Right atrium auricular region (tissue), 2 donors: Measurements from ENCODE around the gene OR3A3. TPM values are rescaled to one million over a fixed set of nuclear protein-coding genes. Genes with fewer than 3 reads are reported as not detected.
"Not testable (repeated sequence)": the region's sequence is repeated elsewhere in the genome, so short reads cannot be mapped to it uniquely, and the experiment has no call there.

Experiments used
- DNase-seq: peaks from one replicate; pipeline ENCODE4 v3.0.0-alpha.2; 2019; ENCODE audit warnings: low spot score
- H3K27ac ChIP-seq, 2 donors: fragments of 200-600 bp; sonication (generic); 1 replicate in 1 of 2; 2 replicates in 1 of 2; pipeline ENCODE4 v1.5.1; 2016 to 2019
- H3K27me3 ChIP-seq, 2 donors: fragments of 200-600 bp; sonication (generic); one replicate each; pipeline versions ENCODE4 v1.5.1 to v1.6.0; 2017 to 2019
- H3K36me3 ChIP-seq: fragments of 200-600 bp; sonication (generic); one replicate; pipeline ENCODE4 v1.5.1; 2016
- H3K4me1 ChIP-seq, 2 donors: fragments of 200-600 bp; sonication (generic); one replicate each; pipeline versions ENCODE4 v1.5.1 to v1.6.0; 2017 to 2019
- H3K4me3 ChIP-seq, 2 donors: fragments of 200-600 bp; sonication (generic); 1 replicate in 1 of 2; 2 replicates in 1 of 2; pipeline ENCODE4 v1.5.1; 2017 to 2019; ENCODE audit warnings: mild to moderate bottlenecking in 1 of 2, moderate library complexity in 1 of 2
- H3K9me3 ChIP-seq, 2 donors: fragments of 200-600 bp; sonication (generic); one replicate each; pipeline ENCODE4 v1.5.1; 2019
- CTCF ChIP-seq, 2 donors: fragments of 200-600 bp; sonication (generic); IDR thresholded peaks; one replicate each; pipeline ENCODE4 v1.5.1; 2019; ENCODE audit warnings: antibody characterized with exemption in 2 of 2
- total RNA-seq, 2 donors: library from RNA; depleted of rRNA; stranded (reverse); fragments of >200 nt; gene quantifications; one replicate each; pipeline ENCODE4 v1.1.0, GENCODE V29; 2016

OR3A3 gene
- total RNA-seq, result not detected

GRCh38 chr17:3411070-3411469, at the start of gene OR3A3:
Gene OR3A3 (plus strand): TSS chr17:3411370.
- no peak within 1 kb of the TSS for H3K27ac ChIP-seq
- no peak for DNase-seq
- H3K36me3 ChIP-seq, result no peaks in the 10 kb centered on the region
- H3K9me3 ChIP-seq, result peaks cover 0 to 21% of the 10 kb centered on the region in 2 donors
- H3K4me1 ChIP-seq, result no peaks in the 10 kb centered on the region
- H3K27me3 ChIP-seq, result no peaks in the 10 kb centered on the region
- no peak for TF ChIP-seq CTCF (IDR thresholded peaks at IDR 0.05)
- no peak within 1 kb of the TSS for H3K4me3 ChIP-seq

GRCh38 chr17:3371167-3371566, 40.0 kb upstream of the OR3A3 start:
- DNase-seq, H3K27me3 ChIP-seq, H3K27ac ChIP-seq, H3K4me3 ChIP-seq, H3K4me1 ChIP-seq, H3K36me3 ChIP-seq: not testable (repeated sequence)
- H3K9me3 ChIP-seq, result peaks cover 0 to 25% of the 10 kb centered on the region in 2 donors

- no peak overlapping the region for H3K27ac ChIP-seq
- no peak for DNase-seq
- H3K27me3 ChIP-seq, result no peaks in the 10 kb centered on the region
- TF ChIP-seq CTCF (IDR thresholded peaks at IDR 0.05), result no peak
- peaks cover 0 to 12% of the 10 kb centered on the region in 2 donors for H3K9me3 ChIP-seq
- no peak overlapping the region for H3K4me3 ChIP-seq
- H3K4me1 ChIP-seq, result no peaks in the 10 kb centered on the region
- no peaks in the 10 kb centered on the region for H3K36me3 ChIP-seq
Measured at GRCh38 chr17:3378321-3378720, 32.8 kb upstream of the OR3A3 start.

- H3K4me1 ChIP-seq, result no peaks in the 10 kb centered on the region
- no peak for DNase-seq
- no peaks in the 10 kb centered on the region for H3K27me3 ChIP-seq
- no peaks in the 10 kb centered on the region for H3K9me3 ChIP-seq
- no peaks in the 10 kb centered on the region for H3K36me3 ChIP-seq
- TF ChIP-seq CTCF (IDR thresholded peaks at IDR 0.05), result no peak
- no peak overlapping the region for H3K27ac ChIP-seq
- no peak overlapping the region for H3K4me3 ChIP-seq
Measured at GRCh38 chr17:3381957-3382356, 29.2 kb upstream of the OR3A3 start.

- H3K4me3 ChIP-seq, result no peak within 1 kb of the TSS
- H3K27me3 ChIP-seq, result no peaks in the 10 kb centered on the region
- no peak for TF ChIP-seq CTCF (IDR thresholded peaks at IDR 0.05)
- peaks cover 0 to 9% of the 10 kb centered on the region in 2 donors for H3K9me3 ChIP-seq
- no peaks in the 10 kb centered on the region for H3K36me3 ChIP-seq
- no peak within 1 kb of the TSS for H3K27ac ChIP-seq
- no peak for DNase-seq
- H3K4me1 ChIP-seq, result no peaks in the 10 kb centered on the region
Measured at GRCh38 chr17:3385869-3386816, 25.0 kb upstream of the OR3A3 start, which contains the start of gene OR3A2. Gene OR3A2 (minus strand): TSS chr17:3386308.

GRCh38 chr17:3389791-3390190, 21.4 kb upstream of the OR3A3 start:
- TF ChIP-seq CTCF (IDR thresholded peaks at IDR 0.05), result no peak
- H3K4me3 ChIP-seq, result no peak overlapping the region
- DNase-seq, result no peak
- H3K36me3 ChIP-seq, result no peaks in the 10 kb centered on the region
- no peak overlapping the region for H3K27ac ChIP-seq
- H3K4me1 ChIP-seq, result no peaks in the 10 kb centered on the region
- H3K27me3 ChIP-seq, result no peaks in the 10 kb centered on the region
- H3K9me3 ChIP-seq, result peaks cover 0 to 9% of the 10 kb centered on the region in 2 donors

GRCh38 chr17:3397801-3398200, 13.4 kb upstream of the OR3A3 start:
- H3K36me3 ChIP-seq, H3K9me3 ChIP-seq, H3K4me1 ChIP-seq, H3K27me3 ChIP-seq, DNase-seq, H3K27ac ChIP-seq, H3K4me3 ChIP-seq: not testable (repeated sequence)
